Measurements from ENCODE around the gene FANCE.

The FANCE gene

DNA sequence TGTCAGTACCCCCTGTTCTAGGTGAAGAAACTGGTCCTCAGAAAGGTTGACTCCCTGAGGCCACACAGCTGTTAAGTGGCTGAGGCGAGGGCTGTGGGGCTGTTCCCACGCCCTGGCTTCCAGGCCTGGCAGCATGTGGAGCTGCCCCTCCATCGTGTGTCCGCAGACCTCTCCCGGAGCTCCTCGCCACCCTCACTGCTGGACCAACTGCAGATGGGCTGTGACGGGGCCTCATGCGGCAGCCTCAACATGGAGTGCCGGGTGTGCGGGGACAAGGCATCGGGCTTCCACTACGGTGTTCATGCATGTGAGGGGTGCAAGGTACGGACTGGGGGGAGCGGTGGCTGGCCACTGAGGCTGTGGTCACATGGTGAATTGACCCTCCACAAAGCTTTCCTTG is 32.2 kb upstream of the FANCE start:
- DNase-seq (ENCODE audit: low spot score): no peak
- in situ Hi-C loops (cut with MboI; ENCODE audit: low pct_unique_long_range_greater_than_20kb, low sequenced_read_pairs, unreplicated experiment): no loop called here
- TF ChIP-seq, protein P1, sequence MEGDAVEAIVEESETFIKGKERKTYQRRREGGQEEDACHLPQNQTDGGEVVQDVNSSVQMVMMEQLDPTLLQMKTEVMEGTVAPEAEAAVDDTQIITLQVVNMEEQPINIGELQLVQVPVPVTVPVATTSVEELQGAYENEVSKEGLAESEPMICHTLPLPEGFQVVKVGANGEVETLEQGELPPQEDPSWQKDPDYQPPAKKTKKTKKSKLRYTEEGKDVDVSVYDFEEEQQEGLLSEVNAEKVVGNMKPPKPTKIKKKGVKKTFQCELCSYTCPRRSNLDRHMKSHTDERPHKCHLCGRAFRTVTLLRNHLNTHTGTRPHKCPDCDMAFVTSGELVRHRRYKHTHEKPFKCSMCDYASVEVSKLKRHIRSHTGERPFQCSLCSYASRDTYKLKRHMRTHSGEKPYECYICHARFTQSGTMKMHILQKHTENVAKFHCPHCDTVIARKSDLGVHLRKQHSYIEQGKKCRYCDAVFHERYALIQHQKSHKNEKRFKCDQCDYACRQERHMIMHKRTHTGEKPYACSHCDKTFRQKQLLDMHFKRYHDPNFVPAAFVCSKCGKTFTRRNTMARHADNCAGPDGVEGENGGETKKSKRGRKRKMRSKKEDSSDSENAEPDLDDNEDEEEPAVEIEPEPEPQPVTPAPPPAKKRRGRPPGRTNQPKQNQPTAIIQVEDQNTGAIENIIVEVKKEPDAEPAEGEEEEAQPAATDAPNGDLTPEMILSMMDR (IDR thresholded peaks at IDR 0.05; ENCODE audit: extremely low read depth, insufficient read depth, missing control alignments): no peak

DNA sequence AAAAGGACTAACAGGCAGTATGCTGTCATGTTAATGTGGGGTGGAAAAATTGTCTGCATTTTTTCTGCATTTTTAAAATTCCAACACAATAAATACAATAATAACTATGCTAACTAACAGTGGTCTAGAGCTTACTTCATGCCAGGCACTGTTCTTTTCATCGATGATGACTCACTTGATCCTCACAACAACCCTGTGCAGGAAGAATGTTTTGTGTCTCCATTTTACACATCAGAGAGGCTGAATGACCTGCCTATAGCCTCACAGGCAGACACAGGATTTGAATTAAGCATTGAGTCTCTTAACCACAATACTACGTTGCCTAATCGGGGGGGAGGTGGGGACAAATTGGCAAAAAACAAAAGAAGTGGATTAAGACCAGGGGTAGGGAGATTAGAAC is 26.9 kb upstream of the FANCE start:
- DNase-seq (ENCODE audit: low spot score): no peak
- TF ChIP-seq, protein P1 (IDR thresholded peaks at IDR 0.05; ENCODE audit: extremely low read depth, insufficient read depth, missing control alignments): no peak
- in situ Hi-C loops (cut with MboI; ENCODE audit: low pct_unique_long_range_greater_than_20kb, low sequenced_read_pairs, unreplicated experiment): no loop called here

DNA sequence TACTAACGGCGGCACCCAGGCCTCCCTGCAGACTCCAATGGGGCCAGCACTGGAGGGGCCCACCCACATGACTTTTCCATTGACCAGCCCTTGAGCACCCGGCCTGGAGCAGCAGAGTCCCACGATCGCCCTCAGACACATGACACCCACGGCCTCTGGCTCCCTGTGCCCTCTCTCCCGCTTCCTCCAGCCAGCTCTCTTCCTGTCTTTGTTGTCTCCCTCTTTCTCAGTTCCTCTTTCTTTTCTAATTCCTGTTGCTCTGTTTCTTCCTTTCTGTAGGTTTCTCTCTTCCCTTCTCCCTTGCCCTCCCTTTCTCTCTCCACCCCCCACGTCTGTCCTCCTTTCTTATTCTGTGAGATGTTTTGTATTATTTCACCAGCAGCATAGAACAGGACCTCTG is 26.1 kb upstream of the FANCE start:
- no peak for DNase-seq (ENCODE audit: low spot score)
- in situ Hi-C loops (cut with MboI; ENCODE audit: low pct_unique_long_range_greater_than_20kb, low sequenced_read_pairs, unreplicated experiment): no loop called here
- TF ChIP-seq, protein P1 (IDR thresholded peaks at IDR 0.05; ENCODE audit: extremely low read depth, insufficient read depth, missing control alignments): no peak

DNA sequence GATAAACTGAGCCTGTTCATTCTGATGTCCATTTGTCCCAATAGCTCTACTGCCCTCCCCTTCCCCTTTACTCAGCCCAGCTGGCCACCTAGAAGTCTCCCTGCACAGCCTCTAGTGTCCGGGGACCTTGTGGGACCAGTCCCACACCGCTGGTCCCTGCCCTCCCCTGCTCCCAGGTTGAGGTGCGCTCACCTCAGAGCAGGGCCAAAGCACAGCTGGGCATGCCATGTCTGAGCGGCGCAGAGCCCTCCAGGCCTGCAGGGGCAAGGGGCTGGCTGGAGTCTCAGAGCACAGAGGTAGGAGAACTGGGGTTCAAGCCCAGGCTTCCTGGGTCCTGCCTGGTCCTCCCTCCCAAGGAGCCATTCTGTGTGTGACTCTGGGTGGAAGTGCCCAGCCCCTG is 24.7 kb upstream of the FANCE start:
- TF ChIP-seq, protein P1 (IDR thresholded peaks at IDR 0.05; ENCODE audit: extremely low read depth, insufficient read depth, missing control alignments): no peak
- in situ Hi-C loops (cut with MboI; ENCODE audit: low pct_unique_long_range_greater_than_20kb, low sequenced_read_pairs, unreplicated experiment): no loop called here

DNA sequence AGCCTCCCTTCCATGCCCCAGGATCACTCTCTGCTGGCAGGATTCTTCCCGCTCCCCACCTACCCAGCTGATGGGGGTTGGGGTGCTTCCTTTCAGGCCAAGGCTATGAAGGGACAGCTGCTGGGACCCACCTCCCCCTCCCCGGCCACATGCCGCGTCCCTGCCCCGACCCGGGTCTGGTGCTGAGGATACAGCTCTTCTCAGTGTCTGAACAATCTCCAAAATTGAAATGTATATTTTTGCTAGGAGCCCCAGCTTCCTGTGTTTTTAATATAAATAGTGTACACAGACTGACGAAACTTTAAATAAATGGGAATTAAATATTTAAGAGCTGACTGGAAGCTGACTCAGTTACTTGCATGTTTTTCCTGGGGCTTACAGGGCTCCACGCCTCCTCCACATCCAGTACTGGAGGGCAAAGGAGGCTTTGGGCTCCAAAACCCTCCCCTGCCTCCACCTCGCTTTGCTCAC is 24.3 kb upstream of the FANCE start:
- no peak for DNase-seq (ENCODE audit: low spot score)
- in situ Hi-C loops (cut with MboI; ENCODE audit: low pct_unique_long_range_greater_than_20kb, low sequenced_read_pairs, unreplicated experiment): no loop called here
- TF ChIP-seq, protein P1 (IDR thresholded peaks at IDR 0.05; ENCODE audit: extremely low read depth, insufficient read depth, missing control alignments): no peak

More for the DNA sequence above, 24.7 kb upstream of the FANCE start:
- no peak for DNase-seq (ENCODE audit: low spot score)

DNA sequence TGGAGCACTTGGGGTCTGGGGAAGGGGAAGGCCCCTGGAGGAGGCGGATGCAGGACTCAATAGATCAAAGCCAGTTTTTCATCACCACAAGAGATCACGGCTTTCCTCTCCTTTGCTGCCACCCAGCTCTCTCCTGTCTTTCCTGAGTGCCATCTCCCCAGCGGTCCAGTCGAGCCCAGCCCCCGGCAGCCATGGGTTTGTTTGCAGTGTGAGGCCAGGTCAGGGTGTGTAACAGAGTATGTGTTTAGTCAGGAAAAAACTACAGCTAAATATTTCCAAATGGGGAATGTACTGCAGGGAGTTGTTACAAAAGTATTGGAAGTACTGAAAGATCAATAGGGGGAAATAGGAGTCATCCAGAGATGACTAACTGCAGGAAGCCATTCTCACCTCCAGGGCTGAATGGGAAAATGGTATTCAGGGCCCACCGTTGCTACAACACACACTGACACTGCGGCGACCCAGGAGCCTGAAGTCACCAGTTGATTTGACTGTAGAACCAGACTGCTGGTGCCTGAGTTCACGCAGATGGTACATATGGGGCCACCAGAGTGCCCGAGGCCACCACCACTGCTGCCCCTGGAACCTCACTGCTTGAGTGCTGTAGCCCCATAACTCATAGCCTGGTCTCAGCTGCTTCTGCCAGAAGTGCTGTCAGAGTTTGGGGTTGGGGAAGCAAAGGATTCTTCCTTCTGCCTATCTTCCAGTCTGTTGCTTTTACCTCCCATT is 23.6 kb upstream of the FANCE start:
- TF ChIP-seq, protein P1 (IDR thresholded peaks at IDR 0.05; ENCODE audit: extremely low read depth, insufficient read depth, missing control alignments): no peak
- DNase-seq (ENCODE audit: low spot score): no peak
- in situ Hi-C loops (cut with MboI; ENCODE audit: low pct_unique_long_range_greater_than_20kb, low sequenced_read_pairs, unreplicated experiment): no loop called here
